Body of pancreas (tissue), 4 donors: ENCODE data around the gene AADACL3.

Experiments
- POLR2A ChIP-seq, 3 donors: fragments of 450-650 bp; IDR thresholded peaks; one replicate each; pipeline ENCODE4 v1.6.1; 2016; ENCODE audit warnings: antibody characterized with exemption in 3 of 3, mild to moderate bottlenecking in 2 of 3
- TF ChIP-seq, protein P1 (sequence below), 7 experiments: fragments of 450-650 bp in 4 of 7; fragments of 200-600 bp in 3 of 7; sonication (generic) in 3 of 7; IDR thresholded peaks; one replicate each; pipeline ENCODE4 v1.5.1; 2016 to 2019; ENCODE audit warnings: antibody characterized with exemption in 7 of 7

DNA sequence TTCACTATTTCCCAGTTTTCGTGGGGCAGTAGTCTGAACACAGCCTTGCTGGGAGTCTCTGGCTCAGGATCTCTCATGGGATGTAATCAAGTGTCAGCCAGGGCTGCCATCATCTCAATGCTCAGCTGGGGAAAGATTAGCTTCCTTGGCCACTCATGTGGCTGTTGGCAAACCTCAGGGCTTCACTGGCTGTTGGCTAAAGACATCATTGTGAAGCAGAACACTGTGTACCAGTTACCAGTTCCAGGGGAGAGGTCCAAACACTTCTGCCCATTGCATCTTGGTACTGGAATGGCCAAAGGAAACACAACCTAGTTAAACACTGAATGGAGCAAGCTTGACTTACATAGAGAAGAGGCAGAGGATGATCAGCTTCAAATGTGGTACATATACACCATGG is 38.3 kb upstream of the AADACL3 start:
- TF ChIP-seq, protein P1, sequence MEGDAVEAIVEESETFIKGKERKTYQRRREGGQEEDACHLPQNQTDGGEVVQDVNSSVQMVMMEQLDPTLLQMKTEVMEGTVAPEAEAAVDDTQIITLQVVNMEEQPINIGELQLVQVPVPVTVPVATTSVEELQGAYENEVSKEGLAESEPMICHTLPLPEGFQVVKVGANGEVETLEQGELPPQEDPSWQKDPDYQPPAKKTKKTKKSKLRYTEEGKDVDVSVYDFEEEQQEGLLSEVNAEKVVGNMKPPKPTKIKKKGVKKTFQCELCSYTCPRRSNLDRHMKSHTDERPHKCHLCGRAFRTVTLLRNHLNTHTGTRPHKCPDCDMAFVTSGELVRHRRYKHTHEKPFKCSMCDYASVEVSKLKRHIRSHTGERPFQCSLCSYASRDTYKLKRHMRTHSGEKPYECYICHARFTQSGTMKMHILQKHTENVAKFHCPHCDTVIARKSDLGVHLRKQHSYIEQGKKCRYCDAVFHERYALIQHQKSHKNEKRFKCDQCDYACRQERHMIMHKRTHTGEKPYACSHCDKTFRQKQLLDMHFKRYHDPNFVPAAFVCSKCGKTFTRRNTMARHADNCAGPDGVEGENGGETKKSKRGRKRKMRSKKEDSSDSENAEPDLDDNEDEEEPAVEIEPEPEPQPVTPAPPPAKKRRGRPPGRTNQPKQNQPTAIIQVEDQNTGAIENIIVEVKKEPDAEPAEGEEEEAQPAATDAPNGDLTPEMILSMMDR (IDR thresholded peaks at IDR 0.05) = no peak
- TF ChIP-seq POLR2A (IDR thresholded peaks at IDR 0.05) = no peak
